Fibroblast of villous mesenchyme (primary cell): ENCODE results near the gene TMEM130. TPM values are rescaled to one million over a fixed set of nuclear protein-coding genes. Genes with fewer than 3 reads are reported as not detected.

Source experiments
- DNase-seq: peaks from one replicate; pipeline ENCODE4 v3.0.0-alpha.2; 2010; ENCODE audit warnings: low read depth
- H3K4me3 ChIP-seq: 2 replicates; pipeline ENCODE4 v1.5.1; 2011; ENCODE audit warnings: low read depth, mild to moderate bottlenecking, low read length
- CTCF ChIP-seq: IDR thresholded peaks from 2 replicates; pipeline ENCODE4 v1.5.1; 2012; ENCODE audit warnings: low read depth, mild to moderate bottlenecking, low read length; ENCODE audit not compliant: insufficient read depth
- total RNA-seq: library from RNA; depleted of rRNA; stranded (reverse); fragments of >200 nt; gene quantifications from 2 replicates; pipeline ENCODE4 v1.2.3, GENCODE V29; 2012

Gene TMEM130
- total RNA-seq, 1 donor = 1.3 TPM

DNA sequence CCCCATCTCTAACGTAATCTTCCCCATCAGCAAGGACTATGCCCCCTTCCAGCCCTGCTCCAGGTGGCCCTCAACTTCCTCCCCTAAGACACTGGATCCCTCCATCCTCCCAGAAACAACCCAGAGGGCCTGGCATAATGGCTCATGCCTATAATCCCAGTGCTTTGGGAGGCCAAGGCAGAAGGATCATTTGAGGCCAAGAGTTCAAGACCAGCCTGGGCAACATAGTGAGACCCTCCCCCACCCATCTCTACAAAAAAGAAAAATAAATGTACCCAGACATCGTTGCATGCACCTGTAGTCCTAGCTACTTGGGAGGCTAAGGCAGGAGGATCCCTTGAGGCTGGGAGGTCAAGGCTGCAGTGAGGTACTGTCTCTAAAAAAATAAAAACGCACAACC, 42.6 kb downstream of the TMEM130 start:
- TF ChIP-seq CTCF = no peak
- H3K4me3 ChIP-seq = no peak overlapping the region
- no peak for DNase-seq

DNA sequence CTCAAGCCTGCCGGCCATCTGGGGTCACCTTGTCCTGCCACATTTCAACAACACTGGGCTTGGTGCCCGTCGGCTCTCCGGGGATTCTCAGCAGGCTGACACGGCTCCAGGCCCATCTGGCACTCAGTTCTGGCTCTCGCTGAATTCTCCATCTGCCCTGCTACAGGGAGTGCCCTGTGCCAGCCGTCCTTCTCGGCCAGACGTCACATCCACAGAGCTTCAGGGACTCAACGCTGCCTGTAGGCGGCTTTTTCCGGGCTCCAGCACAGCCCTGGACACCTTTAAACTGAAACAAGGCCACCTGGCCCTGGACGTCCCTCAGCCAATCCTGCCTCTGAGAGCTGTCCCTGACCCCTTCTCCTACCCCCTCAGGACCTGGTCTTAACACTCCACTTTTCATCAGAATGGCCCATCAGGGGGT, 43.0 kb downstream of the TMEM130 start:
- DNase-seq = no peak
- no peak overlapping the region for H3K4me3 ChIP-seq
- no peak for TF ChIP-seq CTCF

GRCh38 chr7:98826387-98826786, 43.4 kb downstream of the TMEM130 start:
- no peak for TF ChIP-seq CTCF
- DNase-seq = no peak
- H3K4me3 ChIP-seq = no peak overlapping the region

DNA sequence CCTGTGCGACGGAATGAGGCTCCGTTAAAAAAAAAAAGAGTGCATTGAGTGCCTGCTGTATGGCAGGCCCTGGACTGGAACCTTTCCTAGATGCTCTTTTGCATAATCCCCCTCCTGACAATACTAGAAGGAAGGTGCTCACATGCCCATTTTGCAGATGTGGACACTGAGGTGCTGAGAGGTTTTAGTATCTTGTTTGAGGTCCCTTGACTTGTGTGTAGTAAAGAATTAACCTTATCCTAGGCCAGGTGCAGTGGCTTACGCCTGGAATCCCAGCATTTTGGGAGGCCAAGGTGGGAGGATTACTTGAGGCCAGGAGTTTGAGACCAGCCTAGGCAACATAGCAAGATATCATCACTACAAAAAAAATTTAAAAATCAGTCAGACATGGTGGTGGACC, 46.6 kb downstream of the TMEM130 start:
- no peak overlapping the region for H3K4me3 ChIP-seq
- DNase-seq = no peak
- no peak for TF ChIP-seq CTCF

- no peak for TF ChIP-seq CTCF
- H3K4me3 ChIP-seq = no peak overlapping the region
- no peak for DNase-seq
These were observed 48.5 kb downstream of the TMEM130 start for GRCh38 chr7:98821348-98821747.

GRCh38 chr7:98816967-98817710, 52.7 kb downstream of the TMEM130 start:
- DNase-seq = no peak
- no peak for TF ChIP-seq CTCF
- no peak overlapping the region for H3K4me3 ChIP-seq

DNA sequence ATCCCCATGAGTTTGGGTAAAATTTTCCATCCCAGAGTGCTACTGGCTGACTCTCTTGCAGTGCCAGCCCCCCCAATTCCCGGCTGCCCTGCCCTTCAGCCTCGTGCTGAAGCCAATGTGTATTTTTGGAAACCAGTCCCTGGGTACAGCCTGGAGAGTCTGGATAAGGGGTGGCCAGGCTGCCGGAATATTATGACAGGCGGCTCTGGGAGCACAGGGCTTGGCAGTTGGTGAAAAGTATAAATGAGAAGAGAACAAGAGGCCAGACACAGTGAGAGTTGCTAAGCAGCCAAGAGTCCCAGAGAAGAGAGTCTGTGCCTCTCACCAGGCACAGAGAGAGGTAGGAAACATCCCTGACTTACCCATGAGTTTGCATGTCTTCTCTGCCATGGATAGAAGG, 53.6 kb downstream of the TMEM130 start:
- TF ChIP-seq CTCF = no peak
- no peak overlapping the region for H3K4me3 ChIP-seq
- DNase-seq = no peak
